ENCODE results near the gene OGFOD3.
"Not testable (repeated sequence)": the region's sequence is repeated elsewhere in the genome, so short reads cannot be mapped to it uniquely, and the experiment has no call there.

Gene OGFOD3, protein sequence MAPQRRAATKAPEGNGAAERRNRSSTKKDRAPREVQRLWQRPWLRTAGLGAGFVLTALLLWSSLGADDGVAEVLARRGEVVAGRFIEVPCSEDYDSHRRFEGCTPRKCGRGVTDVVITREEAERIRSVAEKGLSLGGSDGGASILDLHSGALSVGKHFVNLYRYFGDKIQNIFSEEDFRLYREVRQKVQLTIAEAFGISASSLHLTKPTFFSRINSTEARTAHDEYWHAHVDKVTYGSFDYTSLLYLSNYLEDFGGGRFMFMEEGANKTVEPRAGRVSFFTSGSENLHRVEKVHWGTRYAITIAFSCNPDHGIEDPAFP

GRCh38 chr17:82418001-82418986 is at the start of gene OGFOD3, which contains the start of gene HEXD:
TSS of gene OGFOD3 (minus strand) at chr17:82418586. CDS start at chr17:82418485, 101 bp downstream.
TSS of gene HEXD (plus strand) at chr17:82418347. CDS start at chr17:82419800, 1,453 bp downstream.
- DNase-seq: peak; percentile 87

DNA sequence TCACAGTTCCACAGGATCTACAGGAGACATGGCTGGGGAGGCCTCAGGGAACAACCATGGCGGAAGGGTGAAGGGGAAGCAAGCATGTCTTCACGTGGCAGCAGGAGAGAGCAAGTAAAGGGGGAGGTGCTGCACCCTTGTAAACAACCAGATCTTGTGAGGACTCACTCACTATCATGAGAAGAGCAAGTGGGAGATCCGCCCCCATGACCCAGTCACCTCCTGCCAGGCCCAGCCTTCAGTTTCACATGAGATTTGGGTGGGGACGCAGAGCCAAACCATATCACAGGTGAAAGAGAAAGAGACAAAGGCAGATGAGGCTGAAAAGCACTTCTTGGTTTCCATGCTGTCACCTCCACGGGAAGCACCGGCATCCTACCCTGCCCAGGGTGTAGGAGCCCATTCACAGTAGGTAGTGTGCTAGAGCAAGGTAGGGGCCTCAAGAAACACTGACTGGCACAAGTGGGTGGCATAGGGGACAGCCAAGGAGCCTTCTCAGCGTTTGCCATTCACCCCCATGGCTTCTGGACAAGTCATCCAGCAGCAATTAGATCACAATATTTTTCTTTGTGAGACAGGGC is 46.7 kb upstream of the OGFOD3 start:
- no peak for DNase-seq

DNA sequence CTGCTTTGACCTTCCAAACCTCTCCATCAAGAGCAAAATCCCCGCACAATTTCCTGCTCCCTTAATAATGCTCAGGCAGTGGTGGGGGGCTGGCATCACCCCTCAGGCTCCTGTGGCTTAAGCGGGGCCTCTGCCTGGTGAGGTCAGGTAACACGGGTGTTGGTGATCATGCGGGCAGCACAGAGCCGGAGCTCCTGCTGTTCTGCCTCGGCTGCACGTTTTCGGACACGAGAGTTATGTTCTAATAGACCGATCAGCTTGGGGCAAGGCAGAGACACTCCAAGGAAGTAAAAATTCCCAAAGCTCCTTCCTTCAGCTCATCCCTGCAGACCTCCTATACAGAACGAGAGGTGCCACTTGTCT is 46.2 kb upstream of the OGFOD3 start:
- no peak for DNase-seq

DNA sequence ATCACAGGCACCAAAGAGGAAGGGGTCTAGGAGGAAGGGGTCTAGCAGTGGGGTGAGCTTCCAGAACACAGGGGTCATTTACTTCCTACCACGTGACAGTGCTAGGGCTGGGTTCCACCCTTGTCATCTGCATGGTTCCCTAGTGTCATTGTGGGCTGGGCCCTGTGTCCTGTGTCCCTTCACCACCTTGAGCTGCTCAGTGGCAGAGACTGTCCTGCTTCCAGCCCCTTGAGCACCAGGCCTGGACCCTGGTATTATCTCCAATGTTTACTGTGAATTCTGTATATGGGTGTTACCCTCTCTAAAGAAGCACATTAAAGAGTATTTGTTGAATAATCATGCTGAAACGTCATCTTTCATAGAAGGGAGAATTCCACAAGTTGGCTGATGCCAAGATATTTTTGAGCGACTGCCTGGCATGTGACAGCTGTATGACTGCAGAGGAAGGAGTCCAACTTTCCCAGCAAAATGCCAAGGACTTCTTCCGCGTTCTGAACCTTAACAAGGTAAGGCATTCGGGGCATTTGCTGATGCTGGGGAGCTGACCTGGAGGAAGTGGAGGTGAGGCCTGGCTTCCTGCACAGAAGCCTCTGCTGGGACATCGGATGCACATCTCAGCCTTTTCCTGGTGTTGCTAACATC is 45.7 kb upstream of the OGFOD3 start:
- DNase-seq: no peak

DNA sequence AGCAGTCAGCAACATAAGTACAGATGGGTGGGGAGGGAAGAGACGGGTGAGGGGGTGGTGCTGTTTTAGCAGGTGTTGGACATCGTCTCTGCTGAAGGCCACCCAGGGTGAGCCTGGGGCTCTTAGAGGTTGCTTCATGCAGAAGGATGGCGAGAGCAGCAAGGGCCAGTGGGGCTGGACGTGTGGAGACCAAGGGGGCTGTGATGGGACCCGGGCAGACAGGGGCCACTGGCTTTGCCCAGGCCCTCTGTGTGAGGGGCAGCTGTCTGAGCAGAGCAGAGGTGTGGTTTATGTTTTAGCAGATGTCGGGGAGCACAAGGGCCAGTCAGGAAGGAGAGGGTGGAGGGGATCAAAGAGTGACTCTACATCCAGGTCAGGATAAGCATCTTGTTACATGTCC is 45.0 kb upstream of the OGFOD3 start:
- no peak for DNase-seq

DNA sequence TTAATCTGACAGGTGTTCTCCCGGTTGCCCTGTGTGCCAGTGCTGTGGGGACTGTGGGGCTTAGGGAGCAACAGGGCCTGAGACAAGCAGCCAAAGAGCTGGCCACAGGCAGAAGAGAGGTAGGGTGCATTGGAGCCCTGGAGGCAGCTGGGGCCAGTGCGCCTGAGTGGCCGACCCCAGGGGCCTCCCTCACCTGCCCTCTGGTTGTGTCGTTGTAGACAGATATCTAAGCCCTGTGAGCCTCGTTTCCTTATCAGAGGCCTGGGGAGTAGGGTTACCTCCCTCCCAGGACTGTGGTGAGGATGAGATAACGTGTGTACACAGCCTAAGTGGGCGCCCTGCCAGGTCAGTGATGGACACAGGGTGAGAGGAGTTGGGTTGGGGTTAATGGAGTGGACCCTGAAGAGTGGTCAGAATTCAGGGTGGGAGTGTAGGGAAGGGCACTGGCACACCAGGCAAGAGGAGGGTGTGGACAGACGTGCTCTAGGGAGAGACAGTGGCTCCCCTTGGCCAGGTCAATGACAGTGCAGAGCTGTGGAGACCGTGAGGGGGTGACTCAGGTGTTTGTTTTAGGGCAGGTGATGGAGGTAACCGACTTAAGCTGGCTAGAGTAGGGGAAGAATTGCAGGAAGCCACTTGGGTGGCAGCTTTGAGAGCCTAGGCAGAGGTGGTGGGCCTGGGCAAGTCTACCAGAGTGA is 43.6 kb upstream of the OGFOD3 start:
- no peak for DNase-seq

- not testable (repeated sequence) for DNase-seq
Observed at GRCh38 chr17:82459936-82460335, 41.5 kb upstream of the OGFOD3 start.

- DNase-seq: peak; percentile 66
Observed at GRCh38 chr17:82458885-82459424, 40.6 kb upstream of the OGFOD3 start.

- peak; percentile 97 for DNase-seq
Observed at GRCh38 chr17:82458179-82458884, 39.9 kb upstream of the OGFOD3 start, which contains the start of gene NARF. TSS of gene NARF (plus strand) at chr17:82458741. CDS start at chr17:82458804, 63 bp downstream.

- peak; percentile 94 for DNase-seq
Observed at GRCh38 chr17:82457929-82458178, 39.5 kb upstream of the OGFOD3 start.

DNA sequence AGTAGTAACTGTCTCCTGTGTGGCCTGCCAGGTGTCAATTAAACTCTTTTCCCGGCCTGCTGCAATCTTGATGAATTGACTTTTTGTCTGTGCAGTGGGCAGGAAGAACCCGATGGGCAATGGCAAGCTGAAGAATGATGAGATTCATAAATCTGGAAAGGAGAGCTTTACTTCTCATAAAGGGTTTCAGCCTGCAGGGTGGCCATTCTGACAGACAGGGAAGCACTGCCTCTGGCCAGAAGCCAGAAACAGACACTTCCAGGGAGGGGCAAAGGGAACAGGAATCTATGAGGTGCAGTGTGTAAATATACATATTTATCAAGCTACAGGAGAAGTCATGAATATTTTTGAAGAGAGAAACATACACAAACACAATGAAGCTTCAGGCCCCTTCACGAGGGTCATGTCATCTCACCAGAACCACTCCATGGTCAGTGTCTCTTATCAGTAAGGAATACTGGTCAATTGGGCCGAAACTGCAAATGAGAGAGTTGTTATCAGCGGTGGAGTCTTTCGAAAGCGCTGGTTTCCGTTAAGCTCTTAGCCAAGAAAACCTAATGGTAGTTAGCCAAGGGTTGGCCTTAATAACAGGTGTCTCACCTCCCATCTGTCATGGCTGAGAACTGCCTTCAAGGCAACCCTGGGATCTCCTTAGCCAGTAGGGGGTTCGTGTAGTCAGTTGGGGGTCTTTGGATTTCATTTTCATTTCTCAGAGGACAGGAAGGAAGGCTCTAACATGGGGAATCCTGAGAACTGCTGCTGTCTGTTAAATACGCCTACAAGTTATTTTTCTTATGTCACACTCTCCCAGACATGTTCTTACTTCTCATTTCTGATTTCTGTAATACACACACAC is 38.9 kb upstream of the OGFOD3 start:
- peak; percentile 35 for DNase-seq

DNA sequence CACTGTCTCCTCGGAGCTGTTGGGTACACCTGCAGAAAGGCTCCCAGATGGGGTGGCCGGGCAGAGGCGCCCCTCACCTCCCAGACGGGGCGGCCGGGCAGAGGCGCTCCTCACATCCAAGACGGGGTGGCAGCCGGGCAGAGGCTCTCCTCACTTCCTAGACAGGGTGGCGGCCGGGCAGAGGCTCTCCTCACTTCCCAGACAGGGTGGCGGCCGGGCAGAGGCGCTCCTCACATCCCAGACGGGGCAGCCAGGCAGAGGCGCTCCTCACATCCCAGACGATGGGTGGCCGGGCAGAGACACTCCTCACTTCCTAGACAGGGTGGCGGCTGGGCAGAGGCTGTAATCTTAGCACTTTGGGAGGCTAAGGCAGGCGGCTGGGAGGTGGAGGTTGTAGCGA is 35.3 kb upstream of the OGFOD3 start:
- DNase-seq: not testable (repeated sequence)

GRCh38 chr17:82453151-82453550 is 34.8 kb upstream of the OGFOD3 start:
- not testable (repeated sequence) for DNase-seq

DNA sequence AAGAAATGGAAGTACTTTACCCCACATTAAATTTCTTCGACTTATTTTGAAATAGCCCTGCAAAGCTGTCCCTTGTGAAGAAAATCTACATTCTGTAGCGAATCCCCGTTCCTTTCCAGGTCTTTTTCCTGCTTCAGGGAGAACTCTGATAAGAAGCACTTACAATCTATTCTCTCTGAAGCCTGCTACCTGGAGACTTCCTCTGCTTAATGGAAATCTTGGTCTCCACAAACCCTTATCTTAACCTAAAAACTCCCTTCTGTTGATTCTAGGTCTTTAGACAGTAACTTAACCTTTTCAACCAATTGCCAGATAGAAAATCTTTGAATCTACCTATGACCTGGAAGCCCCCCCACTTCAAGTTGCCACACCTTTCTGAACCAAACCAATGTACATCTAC is 33.8 kb upstream of the OGFOD3 start:
- no peak for DNase-seq

DNA sequence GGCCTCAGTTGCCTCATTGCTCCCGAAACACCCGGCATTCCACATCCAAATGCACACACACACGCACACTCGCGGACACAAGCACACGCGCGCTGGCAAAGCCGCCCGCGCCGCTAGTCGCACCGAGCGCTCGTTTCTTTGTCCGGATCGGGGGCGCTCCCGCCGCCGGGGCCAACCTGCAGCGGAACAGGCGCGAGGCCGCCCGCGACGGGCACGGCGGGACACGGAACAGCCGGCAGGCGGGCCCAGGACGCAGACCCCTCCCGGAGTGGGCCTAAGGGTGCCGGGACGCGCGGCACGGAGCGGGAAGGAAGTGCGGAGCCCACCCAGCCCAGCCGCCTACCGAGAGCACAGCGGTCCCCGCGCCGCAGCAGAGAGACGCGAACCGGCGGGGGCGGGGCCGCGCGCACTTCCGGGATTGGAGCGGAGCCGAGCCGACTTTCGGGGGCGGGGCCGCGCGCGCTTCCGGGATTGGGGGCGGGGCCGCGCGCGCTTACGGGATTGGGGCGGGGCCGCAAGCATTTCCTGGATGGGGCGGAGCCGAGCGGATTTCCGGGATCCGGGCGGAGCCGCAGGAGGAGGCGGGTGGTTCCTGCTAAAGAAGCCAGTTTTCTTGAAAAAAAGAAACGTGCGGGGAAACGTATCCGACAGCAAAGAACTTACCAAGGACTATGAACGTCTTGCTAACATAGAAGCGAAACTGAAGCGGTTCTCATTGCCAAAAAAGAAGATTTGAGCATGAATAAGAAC is 32.1 kb upstream of the OGFOD3 start, which contains the start of gene CYBC1:
CYBC1 (minus strand) TSS at position 396 of the 750 bp plus-strand sequence. CDS start 1,498 bp downstream, outside the sequence.
- DNase-seq: peak; percentile 96

DNA sequence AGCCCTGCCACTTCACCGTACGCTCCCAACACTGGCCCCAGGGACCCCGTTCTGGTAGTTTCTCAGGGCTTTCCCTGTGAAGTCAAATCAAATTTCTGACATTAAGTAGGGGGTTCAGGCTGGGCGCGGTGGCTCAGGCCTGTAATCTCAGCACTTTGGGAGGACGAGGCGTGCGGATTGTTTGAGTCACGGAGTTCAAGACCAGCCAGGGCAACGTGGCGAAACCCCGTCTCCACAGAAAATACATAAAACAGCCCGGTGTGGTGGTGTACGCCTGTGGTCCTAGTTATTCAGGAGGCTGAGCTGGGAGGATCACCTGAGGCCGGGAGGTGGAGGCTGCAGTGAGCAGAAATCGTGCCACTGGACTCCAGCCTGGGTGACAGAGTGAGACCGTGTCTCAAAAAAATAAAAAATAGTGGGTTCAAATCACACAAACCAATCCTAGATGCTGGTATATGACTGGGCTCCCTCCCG is 31.5 kb upstream of the OGFOD3 start:
- peak; percentile 45 for DNase-seq

- DNase-seq: peak; percentile 90
Observed at GRCh38 chr17:82449131-82449882, 30.9 kb upstream of the OGFOD3 start.

- no peak for DNase-seq
Observed at GRCh38 chr17:82447876-82448275, 29.5 kb upstream of the OGFOD3 start.

- no peak for DNase-seq
Observed at GRCh38 chr17:82446649-82447048, 28.3 kb upstream of the OGFOD3 start.
